Common myeloid progenitor, CD34-positive (primary cell): ENCODE data around the gene ABCC12.

Experiments
- CTCF ChIA-PET: fragments of 350-600 bp; sonication (Branson Sonifier 250); formaldehyde crosslinking; loops from one replicate; lab custom pipeline; 2021; ENCODE audit warnings: antibody characterized with exemption; lab: Charles Lee
- POLR2A ChIA-PET: fragments of 350-600 bp; sonication (Branson Sonifier 250); formaldehyde crosslinking; loops from one replicate; lab custom pipeline; 2021; ENCODE audit warnings: antibody characterized with exemption; lab: Charles Lee
- DNase-seq, 3 donors: peaks; one replicate each; pipeline versions ENCODE4 v3.0.0 to v3.0.0-alpha.2; 2013
- H3K27ac ChIP-seq, 2 experiments: 1 replicate in 1 of 2; 2 replicates in 1 of 2; pipeline ENCODE4 v1.7.0; 2013; ENCODE audit warnings: inconsistent platforms in 2 of 2, low read length in 2 of 2, mild to moderate bottlenecking in 2 of 2, low read depth in 1 of 2, moderate library complexity in 1 of 2; ENCODE audit not compliant: severe bottlenecking in 2 of 2, insufficient read depth in 1 of 2, poor library complexity in 1 of 2
- H3K27me3 ChIP-seq, 5 experiments: replicated peaks in 2 of 5; 1 replicate in 3 of 5; 2 replicates in 2 of 5; pipeline versions ENCODE4 v1.6.1 to v1.7.0; 2013; ENCODE audit warnings: low read length in 4 of 5, mild to moderate bottlenecking in 2 of 5, moderate library complexity in 2 of 5, inconsistent platforms in 1 of 5; ENCODE audit not compliant: insufficient read depth in 5 of 5, control insufficient read depth in 4 of 5
- H3K36me3 ChIP-seq, 4 experiments: 1 replicate in 2 of 4; 2 replicates in 2 of 4; pipeline versions ENCODE4 v1.6.1 to v1.7.0; 2013; ENCODE audit warnings: low read length in 3 of 4, control low read depth in 1 of 4, mild to moderate bottlenecking in 1 of 4; ENCODE audit not compliant: control insufficient read depth in 4 of 4, insufficient read depth in 4 of 4
- H3K4me1 ChIP-seq, 4 experiments: 1 replicate in 3 of 4; 2 replicates in 1 of 4; pipeline versions ENCODE4 v1.6.1 to v1.7.1; 2013; ENCODE audit warnings: low read length in 3 of 4, mild to moderate bottlenecking in 3 of 4, control low read depth in 1 of 4, inconsistent platforms in 1 of 4, moderate library complexity in 1 of 4; ENCODE audit not compliant: control insufficient read depth in 4 of 4, insufficient read depth in 4 of 4; ENCODE audit errors: control extremely low read depth in 1 of 4
- H3K4me3 ChIP-seq, 7 experiments: 1 replicate in 4 of 7; 2 replicates in 3 of 7; pipeline versions ENCODE4 v1.5.1 to v1.7.0; 2013; ENCODE audit warnings: mild to moderate bottlenecking in 7 of 7, low read length in 6 of 7, moderate library complexity in 6 of 7, inconsistent platforms in 2 of 7, low read depth in 2 of 7, control low read depth in 1 of 7; ENCODE audit not compliant: insufficient read depth in 4 of 7, control insufficient read depth in 1 of 7; ENCODE audit errors: extremely low read depth in 1 of 7
- H3K9me3 ChIP-seq, 5 experiments: 1 replicate in 4 of 5; 2 replicates in 1 of 5; pipeline versions ENCODE4 v1.6.1 to v1.7.1; 2013; ENCODE audit warnings: low read length in 4 of 5, mild to moderate bottlenecking in 2 of 5, inconsistent platforms in 1 of 5, low read depth in 1 of 5, moderate library complexity in 1 of 5; ENCODE audit not compliant: control insufficient read depth in 4 of 5, insufficient read depth in 2 of 5; ENCODE audit errors: control extremely low read depth in 1 of 5
- WGBS: methylation state at CpG from one replicate; pipeline ENCODE4 v1.1.5; 2013; ENCODE audit not compliant: insufficient coverage; 5-methylcytosine and 5-hydroxymethylcytosine counted together

The ABCC12 gene

GRCh38 chr16:48106446-48106845 lies 49.3 kb downstream of the ABCC12 start:
- no peak overlapping the region for H3K27ac ChIP-seq
- CTCF ChIA-PET: no interaction called here
- no peak for DNase-seq
- no peak overlapping the region for H3K4me3 ChIP-seq
- no peaks in the 10 kb centered on the region for H3K4me1 ChIP-seq
- no peaks in the 10 kb centered on the region for H3K9me3 ChIP-seq
- peaks cover 0 to 8% (median 0%) of the 10 kb centered on the region in 5 experiments for H3K27me3 ChIP-seq
- H3K36me3 ChIP-seq: no peaks in the 10 kb centered on the region
- POLR2A ChIA-PET: no interaction called here
- 88% methylated on average over 2 of the region's 3 CpGs for WGBS
